ENCODE measurements around the gene BICC1. TPM values are rescaled to one million over a fixed set of nuclear protein-coding genes. Genes with fewer than 3 reads are reported as not detected.

BICC1 gene
- total RNA-seq, 1 experiment from 2014 or later, result 70.2 TPM

DNA sequence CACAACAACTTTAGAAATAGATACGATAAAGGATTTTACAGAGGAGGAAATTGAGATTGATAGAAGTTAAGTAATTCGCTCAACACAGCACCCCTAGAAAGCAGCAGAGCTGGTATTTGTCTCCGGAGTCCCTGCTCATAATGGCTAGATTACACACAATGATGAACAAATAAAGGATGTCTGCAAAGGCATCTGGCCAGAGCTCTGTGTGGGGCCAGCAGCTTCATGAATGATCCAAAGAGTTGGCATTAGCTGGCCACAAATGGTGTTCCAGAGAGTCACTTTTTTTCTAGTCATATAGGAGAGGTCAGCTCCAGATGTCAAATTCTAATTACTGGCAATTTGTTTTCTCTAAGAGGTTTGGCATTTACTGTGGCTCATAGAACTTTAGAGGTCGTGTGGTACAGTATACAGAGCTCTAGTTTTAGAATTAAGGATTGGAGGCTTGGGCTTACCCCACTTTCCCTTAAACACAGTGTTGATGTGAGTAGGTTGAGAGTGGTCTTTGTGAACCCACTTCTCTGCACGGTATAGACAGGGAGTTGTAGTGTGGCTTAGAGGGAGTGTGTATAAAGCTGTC is 186.2 kb downstream of the BICC1 start:
- Mint-ChIP-seq H3K27me3 (ENCODE audit: unreplicated experiment) (no peaks in the 10 kb centered on the region), H3K36me3 (ENCODE audit: insufficient read depth, unreplicated experiment) (no peaks in the 10 kb centered on the region), H3K27ac (ENCODE audit: unreplicated experiment) (no peak overlapping the region), H3K9me3 (ENCODE audit: low read depth, unreplicated experiment) (no peaks in the 10 kb centered on the region), H3K4me1 (ENCODE audit: low read depth, unreplicated experiment) (peaks cover 45% of the 10 kb centered on the region), H3K4me3 (ENCODE audit: low read depth, unreplicated experiment) (no peak overlapping the region)
- no peak for DNase-seq
- CTCF ChIA-PET, result interaction anchor here (0.7 to 1.2 kb wide), 2 partner anchors 168 to 186 kb away, joined by 3 read pairs; no protein-coding TSS in a partner anchor
- BruUV-seq (replicated peaks), result no TSS peak
- TF ChIP-seq, protein P1, sequence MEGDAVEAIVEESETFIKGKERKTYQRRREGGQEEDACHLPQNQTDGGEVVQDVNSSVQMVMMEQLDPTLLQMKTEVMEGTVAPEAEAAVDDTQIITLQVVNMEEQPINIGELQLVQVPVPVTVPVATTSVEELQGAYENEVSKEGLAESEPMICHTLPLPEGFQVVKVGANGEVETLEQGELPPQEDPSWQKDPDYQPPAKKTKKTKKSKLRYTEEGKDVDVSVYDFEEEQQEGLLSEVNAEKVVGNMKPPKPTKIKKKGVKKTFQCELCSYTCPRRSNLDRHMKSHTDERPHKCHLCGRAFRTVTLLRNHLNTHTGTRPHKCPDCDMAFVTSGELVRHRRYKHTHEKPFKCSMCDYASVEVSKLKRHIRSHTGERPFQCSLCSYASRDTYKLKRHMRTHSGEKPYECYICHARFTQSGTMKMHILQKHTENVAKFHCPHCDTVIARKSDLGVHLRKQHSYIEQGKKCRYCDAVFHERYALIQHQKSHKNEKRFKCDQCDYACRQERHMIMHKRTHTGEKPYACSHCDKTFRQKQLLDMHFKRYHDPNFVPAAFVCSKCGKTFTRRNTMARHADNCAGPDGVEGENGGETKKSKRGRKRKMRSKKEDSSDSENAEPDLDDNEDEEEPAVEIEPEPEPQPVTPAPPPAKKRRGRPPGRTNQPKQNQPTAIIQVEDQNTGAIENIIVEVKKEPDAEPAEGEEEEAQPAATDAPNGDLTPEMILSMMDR (IDR thresholded peaks at IDR 0.05; ENCODE audit: unreplicated experiment), result no peak
- intact Hi-C loops (cut with micrococcal nuclease; ENCODE audit: unreplicated experiment), result no loop called here

DNA sequence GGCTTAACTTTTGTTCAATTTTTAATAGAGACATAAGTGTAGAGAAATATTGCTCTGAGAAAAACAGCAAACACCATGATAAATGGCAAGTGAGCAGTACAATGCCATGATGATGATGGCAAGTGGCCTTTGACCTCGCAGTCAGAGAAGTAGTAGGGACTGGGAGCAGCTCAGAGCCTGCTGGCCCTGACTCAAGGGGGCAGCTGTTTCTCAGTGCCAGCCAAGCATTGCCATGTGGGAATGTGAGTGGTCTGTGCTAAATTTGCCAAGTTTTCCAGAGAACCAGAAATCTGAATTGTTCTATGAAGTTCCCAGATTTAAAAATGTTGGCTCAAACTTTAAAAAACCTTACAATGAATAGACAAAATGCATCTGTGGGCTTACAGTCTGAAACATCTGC is 187.9 kb downstream of the BICC1 start:
- no peaks in the 10 kb centered on the region for H3K9me3 Mint-ChIP-seq (ENCODE audit: low read depth, unreplicated experiment)
- CTCF ChIA-PET, result no interaction called here

DNA sequence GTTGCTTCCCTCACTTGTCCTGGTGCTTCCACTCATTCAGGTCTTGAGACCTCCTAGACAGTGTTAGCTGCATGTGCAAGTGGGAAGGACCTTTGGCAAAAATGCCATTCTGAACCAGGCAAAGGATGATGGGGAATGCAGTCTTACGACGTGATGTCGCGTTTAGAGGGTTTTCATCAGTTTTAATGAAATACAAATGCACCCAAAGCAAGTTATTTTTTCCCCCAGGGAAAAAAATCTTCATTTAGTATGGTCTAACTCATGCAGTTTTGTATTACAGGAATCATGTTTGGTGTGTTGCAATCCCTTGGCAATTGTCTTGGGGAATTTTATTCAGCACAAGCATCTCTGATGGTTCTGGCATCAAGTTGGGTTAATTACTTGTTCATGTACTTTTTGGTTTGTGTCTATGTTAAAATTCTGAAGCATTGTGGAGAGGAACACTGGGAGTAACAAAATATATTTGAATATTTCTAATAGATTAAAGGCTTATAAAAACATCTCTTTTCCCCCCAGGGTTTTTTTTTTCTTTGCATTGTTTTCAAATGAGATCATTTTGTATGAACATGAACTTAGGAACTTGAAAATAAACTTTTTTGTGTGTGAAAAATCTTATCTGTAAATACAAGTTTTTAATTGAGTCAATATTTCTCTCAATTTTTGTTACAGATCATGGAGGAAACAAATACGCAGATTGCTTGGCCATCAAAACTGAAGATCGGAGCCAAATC is 188.9 kb downstream of the BICC1 start:
- H3K27ac Mint-ChIP-seq (ENCODE audit: unreplicated experiment), result no peak overlapping the region
- intact Hi-C loops (cut with micrococcal nuclease; ENCODE audit: unreplicated experiment), result no loop called here
- H3K27me3 Mint-ChIP-seq (ENCODE audit: unreplicated experiment), result no peaks in the 10 kb centered on the region
- CTCF ChIA-PET, result no interaction called here
- H3K9me3 Mint-ChIP-seq (ENCODE audit: low read depth, unreplicated experiment), result peaks cover 3% of the 10 kb centered on the region
- BruUV-seq (replicated peaks), result no TSS peak
- H3K36me3 Mint-ChIP-seq (ENCODE audit: insufficient read depth, unreplicated experiment), result no peaks in the 10 kb centered on the region
- peaks cover 45% of the 10 kb centered on the region for H3K4me1 Mint-ChIP-seq (ENCODE audit: low read depth, unreplicated experiment)
- TF ChIP-seq, protein P1 (IDR thresholded peaks at IDR 0.05; ENCODE audit: unreplicated experiment), result no peak
- DNase-seq, result no peak
- H3K4me3 Mint-ChIP-seq (ENCODE audit: low read depth, unreplicated experiment), result no peak overlapping the region

More for the DNA sequence above, 187.9 kb downstream of the BICC1 start:
- intact Hi-C loops (cut with micrococcal nuclease; ENCODE audit: unreplicated experiment), result no loop called here
- peaks cover 45% of the 10 kb centered on the region for H3K4me1 Mint-ChIP-seq (ENCODE audit: low read depth, unreplicated experiment)
- H3K27me3 Mint-ChIP-seq (ENCODE audit: unreplicated experiment), result no peaks in the 10 kb centered on the region
- no TSS peak for BruUV-seq (replicated peaks)
- no peak for DNase-seq
- H3K4me3 Mint-ChIP-seq (ENCODE audit: low read depth, unreplicated experiment), result no peak overlapping the region
- H3K27ac Mint-ChIP-seq (ENCODE audit: unreplicated experiment), result no peak overlapping the region
- no peaks in the 10 kb centered on the region for H3K36me3 Mint-ChIP-seq (ENCODE audit: insufficient read depth, unreplicated experiment)
- TF ChIP-seq, protein P1 (IDR thresholded peaks at IDR 0.05; ENCODE audit: unreplicated experiment), result no peak

DNA sequence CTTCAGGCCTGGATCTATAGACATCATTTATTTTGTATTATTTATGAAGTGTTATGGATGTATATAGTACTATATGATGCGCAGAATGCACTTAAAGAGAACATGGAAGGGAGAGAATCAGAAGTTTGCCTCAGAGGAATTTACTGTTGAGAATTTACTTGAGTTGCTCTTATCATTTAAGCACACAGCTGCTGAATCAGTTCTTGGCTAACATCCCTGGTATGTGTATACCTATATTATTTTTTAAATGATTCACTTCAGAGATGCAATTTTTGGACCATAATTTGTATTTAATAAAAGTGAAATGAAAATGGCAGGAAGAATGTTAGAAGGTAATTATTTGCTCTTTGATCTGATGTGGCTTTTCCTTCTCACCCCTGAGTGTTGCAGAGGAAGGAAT is 191.6 kb downstream of the BICC1 start:
- Mint-ChIP-seq H3K27ac (ENCODE audit: unreplicated experiment) (no peak overlapping the region), H3K4me1 (ENCODE audit: low read depth, unreplicated experiment) (peaks cover 25% of the 10 kb centered on the region), H3K27me3 (ENCODE audit: unreplicated experiment) (no peaks in the 10 kb centered on the region), H3K4me3 (ENCODE audit: low read depth, unreplicated experiment) (no peak overlapping the region), H3K9me3 (ENCODE audit: low read depth, unreplicated experiment) (peaks cover 5% of the 10 kb centered on the region), H3K36me3 (ENCODE audit: insufficient read depth, unreplicated experiment) (no peaks in the 10 kb centered on the region)
- CTCF ChIA-PET, result interaction anchor here (0.9 kb wide), 1 partner anchor 177 kb away, joined by 3 read pairs; no protein-coding TSS in a partner anchor
- TF ChIP-seq, protein P1 (IDR thresholded peaks at IDR 0.05; ENCODE audit: unreplicated experiment), result no peak
- BruUV-seq (replicated peaks), result no TSS peak
- intact Hi-C loops (cut with micrococcal nuclease; ENCODE audit: unreplicated experiment), result no loop called here
- no peak for DNase-seq
